GM18526 (cell line): ENCODE data around the gene ING2.

ENCODE experiments used
- POLR2A ChIP-seq: IDR thresholded peaks from 3 replicates; pipeline ENCODE4 v1.6.1; 2011; ENCODE audit not compliant: insufficient read length; ENCODE audit errors: extremely low read depth

The ING2 gene

GRCh38 chr4:183499389-183499788 is 5.5 kb upstream of the ING2 start:
- TF ChIP-seq POLR2A: no peak

- no peak for TF ChIP-seq POLR2A
Measured at GRCh38 chr4:183499801-183500200, 5.1 kb upstream of the ING2 start.

GRCh38 chr4:183503497-183504063 is 1.3 kb upstream of the ING2 start:
- TF ChIP-seq POLR2A: no peak

- peak; percentile 76 for TF ChIP-seq POLR2A
Measured at GRCh38 chr4:183504064-183504929, 561 bp upstream of the ING2 start.

GRCh38 chr4:183505611-183506388 is 942 bp downstream of the ING2 start:
- TF ChIP-seq POLR2A: peak; percentile 74

- no peak for TF ChIP-seq POLR2A
Measured at GRCh38 chr4:183506389-183506735, 1.5 kb downstream of the ING2 start.

GRCh38 chr4:183507925-183508696 is 3.3 kb downstream of the ING2 start:
- TF ChIP-seq POLR2A: no peak

- TF ChIP-seq POLR2A: no peak
Measured at GRCh38 chr4:183508697-183509335, 4.0 kb downstream of the ING2 start.

- TF ChIP-seq POLR2A: no peak
Measured at GRCh38 chr4:183515411-183515810, 10.6 kb downstream of the ING2 start.

- no peak for TF ChIP-seq POLR2A
Measured at GRCh38 chr4:183517194-183517593, 12.3 kb downstream of the ING2 start.

GRCh38 chr4:183517781-183518180 is 12.9 kb downstream of the ING2 start:
- TF ChIP-seq POLR2A: no peak

- TF ChIP-seq POLR2A: no peak
Measured at GRCh38 chr4:183522821-183523220, 18.0 kb downstream of the ING2 start.

GRCh38 chr4:183527326-183527725 is 22.5 kb downstream of the ING2 start:
- no peak for TF ChIP-seq POLR2A

GRCh38 chr4:183532821-183533220 is 28.0 kb downstream of the ING2 start:
- no peak for TF ChIP-seq POLR2A

GRCh38 chr4:183533698-183534097 is 28.8 kb downstream of the ING2 start:
- no peak for TF ChIP-seq POLR2A
